K562 (cell line): ENCODE data around the gene NRSN2. TPM values are rescaled to one million over a fixed set of nuclear protein-coding genes. Genes with fewer than 3 reads are reported as not detected.

Experiments used
- BRD4 ChIP-seq: fragments of 200-600 bp; sonication (generic); IDR thresholded peaks from 2 replicates; pipeline ENCODE4 v1.6.1; 2017; ENCODE audit warnings: inconsistent platforms
- BRF1 ChIP-seq: IDR thresholded peaks from 3 replicates; pipeline ENCODE4 v1.6.1; 2011; ENCODE audit warnings: borderline replicate concordance, mild to moderate bottlenecking; ENCODE audit not compliant: insufficient read length; ENCODE audit errors: extremely low read depth
- CEBPB ChIP-seq: fragments of 450-650 bp; IDR thresholded peaks from 2 replicates; pipeline ENCODE4 v1.6.1; 2016; ENCODE audit warnings: missing genetic modification characterization, missing compliant biosample characterization
- ELF2 ChIP-seq: fragments of 250-450 bp; sonication (Bioruptor Pico); IDR thresholded peaks from 2 replicates; pipeline ENCODE4 v1.5.0; 2021; ENCODE audit warnings: mild to moderate bottlenecking
- FOS ChIP-seq: IDR thresholded peaks from 3 replicates; pipeline ENCODE4 v1.6.1; 2011; ENCODE audit not compliant: insufficient read length; ENCODE audit errors: extremely low read depth
- KDM1A ChIP-seq, 2 experiments: fragments of 450-650 bp; IDR thresholded peaks; 2 replicates each; pipeline ENCODE4 v1.6.1; 2016; ENCODE audit warnings: mild to moderate bottlenecking in 2 of 2
- KDM5B ChIP-seq: fragments of 200-600 bp; sonication (generic); IDR thresholded peaks from 2 replicates; pipeline ENCODE4 v1.6.1; 2012; ENCODE audit warnings: low read depth, mild to moderate bottlenecking, moderate library complexity, low read length, control low read depth, inconsistent platforms; ENCODE audit not compliant: insufficient replicate concordance
- L3MBTL2 ChIP-seq: fragments of 450-650 bp; IDR thresholded peaks from 2 replicates; pipeline ENCODE4 v1.6.1; 2016; ENCODE audit warnings: mild to moderate bottlenecking, moderate library complexity
- NRF1 ChIP-seq, 2 experiments: fragments of 450-650 bp; IDR thresholded peaks in 1 of 2; conservative IDR thresholded peaks in 1 of 2; 2 replicates each; pipeline ENCODE4 v1.6.1; 2014; ENCODE audit warnings: mild to moderate bottlenecking in 2 of 2
- RFX1 ChIP-seq: fragments of 450-650 bp; IDR thresholded peaks from 2 replicates; pipeline ENCODE4 v1.6.1; 2016; ENCODE audit warnings: mild to moderate bottlenecking, moderate library complexity
- ZNF121 ChIP-seq: sonication (generic); formaldehyde crosslinking; conservative IDR thresholded peaks from 2 replicates; pipeline ENCODE4 v1.8.0; 2022; ENCODE audit warnings: missing genetic modification reagents
- polyA plus RNA-seq, 8 experiments: library from polyadenylated mRNA; depleted of rRNA in 4 of 8; stranded (reverse) in 5 of 8; unstranded in 3 of 8; fragments of >200 nt; fragmentation: Nextera tagmentation in 2 of 8; fragmentation: Illumina TruSeq in 1 of 8; extraction: Ambion mirVana in 2 of 8; extraction: Trizol in 1 of 8; gene quantifications; 2 replicates each; pipeline versions ENCODE4 v1.2.1 to v1.2.3, GENCODE V29; 2011 to 2014; ENCODE audit warnings: inconsistent platforms in 1 of 8, missing spikeins in 1 of 8
- total RNA-seq, 7 experiments: library from RNA; depleted of rRNA in 6 of 7; stranded (reverse); fragments of >200 nt in 6 of 7; fragmentation: Illumina TruSeq in 2 of 7; extraction: Trizol in 2 of 7; gene quantifications; 2 replicates each; pipeline versions ENCODE4 v1.2.1 to v1.2.3, GENCODE V29; 2011 to 2021; ENCODE audit warnings: low replicate concordance in 1 of 7
- TF ChIP-seq, protein P1 (sequence below): fragments of 450-650 bp; IDR thresholded peaks from 2 replicates; pipeline ENCODE4 v1.6.1; 2016; ENCODE audit warnings: borderline replicate concordance
- TF ChIP-seq, protein P2 (sequence below): sonication (generic); formaldehyde crosslinking; IDR thresholded peaks from 2 replicates; pipeline ENCODE4 v1.9.0; 2022; ENCODE audit warnings: mild to moderate bottlenecking, missing genetic modification reagents
- TF ChIP-seq, protein P3 (sequence below), 2 experiments: fragments of 200-800 bp in 1 of 2; sonication (Bioruptor generic) in 1 of 2; sonication (generic) in 1 of 2; formaldehyde crosslinking in 1 of 2; IDR thresholded peaks in 1 of 2; conservative IDR thresholded peaks in 1 of 2; 2 replicates each; pipeline versions ENCODE4 v1.5.0 to v1.6.1; 2016 to 2020; ENCODE audit warnings: missing compliant biosample characterization in 1 of 2, missing genetic modification characterization in 1 of 2, missing genetic modification reagents in 1 of 2
- TF ChIP-seq, protein P4 (sequence below), 2 experiments: fragments of 450-650 bp; formaldehyde crosslinking in 1 of 2; IDR thresholded peaks; 2 replicates each; pipeline versions ENCODE4 v1.4.0 to v1.6.1; 2014 to 2020; ENCODE audit warnings: mild to moderate bottlenecking in 2 of 2, borderline replicate concordance in 1 of 2, low read depth in 1 of 2

Gene NRSN2
- total and polyA plus RNA-seq, 9 of the 15 experiments (the other 6 are each of a cell fraction or from before 2014, with no cell fraction given) = 7.5 to 29.7 (median 11.1) TPM

DNA sequence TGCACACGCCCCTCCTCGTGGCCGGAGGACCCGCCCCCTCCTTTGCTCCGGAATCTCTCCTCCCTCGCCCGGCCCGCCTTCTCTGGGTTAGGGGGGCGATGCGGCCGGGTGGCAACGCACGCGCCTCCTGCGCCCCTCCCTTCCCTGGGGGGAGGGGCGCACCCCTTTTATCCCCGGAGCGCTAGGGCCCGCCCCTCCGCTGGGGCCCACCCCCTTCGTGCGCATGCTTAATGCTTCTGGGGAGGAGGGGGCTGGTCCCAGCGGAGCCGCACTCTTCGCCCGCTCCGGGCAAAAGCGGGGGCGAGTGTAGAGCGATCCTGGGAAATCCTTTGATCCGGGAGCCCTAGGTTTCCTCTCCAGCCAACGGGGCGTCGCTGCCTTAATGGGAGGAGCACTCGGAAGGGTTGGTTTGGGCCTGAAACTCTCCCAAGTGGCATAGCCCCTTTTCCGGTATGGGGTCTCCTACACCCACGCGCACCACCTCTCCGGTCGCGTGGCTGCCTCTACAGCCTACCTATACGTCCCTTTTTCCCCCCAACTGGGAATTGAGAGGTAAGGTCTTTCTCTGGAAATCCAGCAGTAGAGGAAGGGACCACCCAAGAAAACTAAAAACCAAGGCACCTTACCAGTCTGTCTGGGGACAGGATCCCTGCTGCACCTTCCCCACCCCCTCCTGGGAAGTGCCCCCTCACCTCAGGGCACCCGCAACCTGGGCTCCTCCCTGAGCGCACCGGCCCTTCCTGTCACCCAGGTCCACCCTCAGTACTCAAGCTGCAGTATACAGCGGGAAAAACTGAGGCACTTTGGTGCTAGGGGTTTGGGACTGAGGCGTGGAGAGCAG is 19.5 kb upstream of the NRSN2 start (continued):
- TF ChIP-seq FOS (no peak), RFX1 (no peak), NRF1 (conservative IDR thresholded peaks at IDR 0.05 in 1 of 2, IDR thresholded peaks at IDR 0.05 in 1 of 2) (peak; percentile 93 to 94), ELF2 (no peak), L3MBTL2 (peak; percentile 38), BRD4 (no peak), CEBPB (no peak), KDM5B (no peak), ZNF121 (no peak), KDM1A (IDR thresholded peaks at IDR 0.05) (no peak), BRF1 (no peak)
- TF ChIP-seq, protein P1, sequence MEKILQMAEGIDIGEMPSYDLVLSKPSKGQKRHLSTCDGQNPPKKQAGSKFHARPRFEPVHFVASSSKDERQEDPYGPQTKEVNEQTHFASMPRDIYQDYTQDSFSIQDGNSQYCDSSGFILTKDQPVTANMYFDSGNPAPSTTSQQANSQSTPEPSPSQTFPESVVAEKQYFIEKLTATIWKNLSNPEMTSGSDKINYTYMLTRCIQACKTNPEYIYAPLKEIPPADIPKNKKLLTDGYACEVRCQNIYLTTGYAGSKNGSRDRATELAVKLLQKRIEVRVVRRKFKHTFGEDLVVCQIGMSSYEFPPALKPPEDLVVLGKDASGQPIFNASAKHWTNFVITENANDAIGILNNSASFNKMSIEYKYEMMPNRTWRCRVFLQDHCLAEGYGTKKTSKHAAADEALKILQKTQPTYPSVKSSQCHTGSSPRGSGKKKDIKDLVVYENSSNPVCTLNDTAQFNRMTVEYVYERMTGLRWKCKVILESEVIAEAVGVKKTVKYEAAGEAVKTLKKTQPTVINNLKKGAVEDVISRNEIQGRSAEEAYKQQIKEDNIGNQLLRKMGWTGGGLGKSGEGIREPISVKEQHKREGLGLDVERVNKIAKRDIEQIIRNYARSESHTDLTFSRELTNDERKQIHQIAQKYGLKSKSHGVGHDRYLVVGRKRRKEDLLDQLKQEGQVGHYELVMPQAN = no peak
- TF ChIP-seq, protein P2, sequence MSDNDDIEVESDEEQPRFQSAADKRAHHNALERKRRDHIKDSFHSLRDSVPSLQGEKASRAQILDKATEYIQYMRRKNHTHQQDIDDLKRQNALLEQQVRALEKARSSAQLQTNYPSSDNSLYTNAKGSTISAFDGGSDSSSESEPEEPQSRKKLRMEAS (CRISPR knock-in tag) = peak; percentile 88
- TF ChIP-seq, protein P3, sequence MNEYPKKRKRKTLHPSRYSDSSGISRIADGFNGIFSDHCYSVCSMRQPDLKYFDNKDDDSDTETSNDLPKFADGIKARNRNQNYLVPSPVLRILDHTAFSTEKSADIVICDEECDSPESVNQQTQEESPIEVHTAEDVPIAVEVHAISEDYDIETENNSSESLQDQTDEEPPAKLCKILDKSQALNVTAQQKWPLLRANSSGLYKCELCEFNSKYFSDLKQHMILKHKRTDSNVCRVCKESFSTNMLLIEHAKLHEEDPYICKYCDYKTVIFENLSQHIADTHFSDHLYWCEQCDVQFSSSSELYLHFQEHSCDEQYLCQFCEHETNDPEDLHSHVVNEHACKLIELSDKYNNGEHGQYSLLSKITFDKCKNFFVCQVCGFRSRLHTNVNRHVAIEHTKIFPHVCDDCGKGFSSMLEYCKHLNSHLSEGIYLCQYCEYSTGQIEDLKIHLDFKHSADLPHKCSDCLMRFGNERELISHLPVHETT (CRISPR knock-in tag; conservative IDR thresholded peaks at IDR 0.05 in 1 of 2, IDR thresholded peaks at IDR 0.05 in 1 of 2) = no peak
- TF ChIP-seq, protein P4, sequence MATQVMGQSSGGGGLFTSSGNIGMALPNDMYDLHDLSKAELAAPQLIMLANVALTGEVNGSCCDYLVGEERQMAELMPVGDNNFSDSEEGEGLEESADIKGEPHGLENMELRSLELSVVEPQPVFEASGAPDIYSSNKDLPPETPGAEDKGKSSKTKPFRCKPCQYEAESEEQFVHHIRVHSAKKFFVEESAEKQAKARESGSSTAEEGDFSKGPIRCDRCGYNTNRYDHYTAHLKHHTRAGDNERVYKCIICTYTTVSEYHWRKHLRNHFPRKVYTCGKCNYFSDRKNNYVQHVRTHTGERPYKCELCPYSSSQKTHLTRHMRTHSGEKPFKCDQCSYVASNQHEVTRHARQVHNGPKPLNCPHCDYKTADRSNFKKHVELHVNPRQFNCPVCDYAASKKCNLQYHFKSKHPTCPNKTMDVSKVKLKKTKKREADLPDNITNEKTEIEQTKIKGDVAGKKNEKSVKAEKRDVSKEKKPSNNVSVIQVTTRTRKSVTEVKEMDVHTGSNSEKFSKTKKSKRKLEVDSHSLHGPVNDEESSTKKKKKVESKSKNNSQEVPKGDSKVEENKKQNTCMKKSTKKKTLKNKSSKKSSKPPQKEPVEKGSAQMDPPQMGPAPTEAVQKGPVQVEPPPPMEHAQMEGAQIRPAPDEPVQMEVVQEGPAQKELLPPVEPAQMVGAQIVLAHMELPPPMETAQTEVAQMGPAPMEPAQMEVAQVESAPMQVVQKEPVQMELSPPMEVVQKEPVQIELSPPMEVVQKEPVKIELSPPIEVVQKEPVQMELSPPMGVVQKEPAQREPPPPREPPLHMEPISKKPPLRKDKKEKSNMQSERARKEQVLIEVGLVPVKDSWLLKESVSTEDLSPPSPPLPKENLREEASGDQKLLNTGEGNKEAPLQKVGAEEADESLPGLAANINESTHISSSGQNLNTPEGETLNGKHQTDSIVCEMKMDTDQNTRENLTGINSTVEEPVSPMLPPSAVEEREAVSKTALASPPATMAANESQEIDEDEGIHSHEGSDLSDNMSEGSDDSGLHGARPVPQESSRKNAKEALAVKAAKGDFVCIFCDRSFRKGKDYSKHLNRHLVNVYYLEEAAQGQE (IDR thresholded peaks at IDR 0.05; ENCODE audit: borderline replicate concordance) = no peak
- TF ChIP-seq, protein P4 (CRISPR knock-in tag; IDR thresholded peaks at IDR 0.05; ENCODE audit: low read depth) = no peak
